ENCODE measurements around the gene S100A16.

DNA sequence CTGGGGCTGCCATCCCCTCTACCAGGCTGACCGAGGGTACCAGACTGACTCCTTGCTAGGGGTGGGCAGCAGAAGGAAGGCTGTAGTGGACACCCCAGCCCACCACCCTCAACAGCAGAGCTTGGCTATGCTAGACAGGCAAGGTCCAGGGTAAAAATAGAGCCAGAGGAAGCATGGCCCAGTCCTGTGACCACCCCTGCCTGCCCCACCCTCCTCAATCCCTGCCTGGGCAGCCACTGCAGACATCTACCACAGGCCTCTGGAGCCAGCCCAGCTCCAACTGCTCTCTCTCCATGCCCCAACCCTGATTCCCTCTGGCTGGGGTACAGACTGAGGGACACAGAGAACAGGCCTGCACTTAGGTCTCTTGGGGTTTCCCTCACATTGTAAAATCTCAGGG lies 17.0 kb upstream of the S100A16 start:
- no peak for TF ChIP-seq JUN (CRISPR knock-in tag; IDR thresholded peaks at IDR 0.05)
- TF ChIP-seq ELF4 (CRISPR knock-in tag; IDR thresholded peaks at IDR 0.05; ENCODE audit: low read depth) = no peak
- no peak for TF ChIP-seq CTCF (IDR thresholded peaks at IDR 0.05)
- TF ChIP-seq TCF7 (CRISPR knock-in tag; IDR thresholded peaks at IDR 0.05; ENCODE audit: low read depth) = no peak
- TF ChIP-seq ZNF232 (CRISPR knock-in tag; IDR thresholded peaks at IDR 0.05) = no peak
- no peak for TF ChIP-seq CREB1 (CRISPR knock-in tag; IDR thresholded peaks at IDR 0.05)
- no peak for TF ChIP-seq FOXP1 (CRISPR knock-in tag; IDR thresholded peaks at IDR 0.05; ENCODE audit: borderline replicate concordance)
- TF ChIP-seq NR1H2 (CRISPR knock-in tag; IDR thresholded peaks at IDR 0.05) = no peak

Data from WTC11 (cell line).